A549 (cell line): ENCODE results near the gene ZFYVE28. TPM values are rescaled to one million over a fixed set of nuclear protein-coding genes. Genes with fewer than 3 reads are reported as not detected.

Source experiments
- ATAC-seq, 2 experiments: fragments of 200-7000 bp in 1 of 2; fragments of >200 bp in 1 of 2; cut with Nextera tagmentation in 1 of 2; cut with Tn5 transposase in 1 of 2; 3 replicates each; pipeline versions ENCODE4 v1.8.0 to v1.9.1; 2018 to 2020; ENCODE audit warnings: mild to moderate bottlenecking in 1 of 2, moderate library complexity in 1 of 2
- CTCF ChIA-PET: fragments of 300-600 bp; sonication (Branson Sonifier 250); formaldehyde crosslinking; extraction: SDS; loops from one replicate; lab custom pipeline; 2021; ENCODE audit warnings: antibody characterized with exemption, inconsistent platforms; lab: Yijun Ruan, JAX
- POLR2A ChIA-PET: fragments of 350-600 bp; formaldehyde crosslinking; extraction: SDS; loops from one replicate; lab custom pipeline; 2021; ENCODE audit warnings: antibody characterized with exemption, inconsistent platforms; lab: Yijun Ruan, JAX
- DNase-seq, 2 experiments: peaks; one replicate each; pipeline versions ENCODE4 v3.0.0 to v3.0.0-alpha.2; 2011 to 2016; ENCODE audit warnings: low read depth in 1 of 2, low spot score in 1 of 2
- FAIRE-seq: peaks from 2 replicates; lab custom pipeline; 2011; peaks lifted over from hg19 to GRCh38; lab: Jason Lieb, UNC
- H3K27ac ChIP-seq, 2 experiments: fragments of >200 bp; sonication (Bioruptor Twin); formaldehyde crosslinking; 3 replicates each; pipeline ENCODE4 v1.5.1; 2016 to 2017
- H3K4me1 ChIP-seq: fragments of >200 bp; sonication (Bioruptor Twin); formaldehyde crosslinking; 3 replicates; pipeline ENCODE4 v1.6.1; 2016
- H3K4me2 ChIP-seq: fragments of >200 bp; sonication (Bioruptor Twin); formaldehyde crosslinking; 3 replicates; pipeline ENCODE4 v1.6.1; 2016
- H3K4me3 ChIP-seq: fragments of >200 bp; sonication (Bioruptor Twin); formaldehyde crosslinking; 3 replicates; pipeline ENCODE4 v1.5.1; 2016
- H3K9me3 ChIP-seq: fragments of >200 bp; sonication (Bioruptor Twin); formaldehyde crosslinking; 3 replicates; pipeline ENCODE4 v1.6.1; 2016
- E2F6 ChIP-seq: IDR thresholded peaks from 2 replicates; pipeline ENCODE4 v1.6.1; 2012; ENCODE audit warnings: low read depth, borderline replicate concordance
- EHF ChIP-seq: fragments of 250-450 bp; sonication (Bioruptor Pico); IDR thresholded peaks from 2 replicates; pipeline ENCODE4 v1.5.0; 2020; ENCODE audit warnings: mild to moderate bottlenecking
- ESRRA ChIP-seq: fragments of 150-350 bp; IDR thresholded peaks from 2 replicates; pipeline ENCODE4 v1.6.1; 2014; ENCODE audit warnings: mild to moderate bottlenecking, low read length, borderline replicate concordance
- GATA3 ChIP-seq: IDR thresholded peaks from 2 replicates; pipeline ENCODE4 v1.6.1; 2012; ENCODE audit warnings: borderline replicate concordance
- HES2 ChIP-seq: fragments of >200 bp; sonication (Bioruptor Twin); formaldehyde crosslinking; IDR thresholded peaks from 2 replicates; pipeline ENCODE4 v1.6.1; 2016
- JUN ChIP-seq, 2 experiments: fragments of >200 bp; sonication (Bioruptor Twin); formaldehyde crosslinking; IDR thresholded peaks; 2 replicates in 1 of 2; 3 replicates in 1 of 2; pipeline ENCODE4 v1.6.1; 2016 to 2017
- JUNB ChIP-seq: fragments of >200 bp; sonication (Bioruptor Twin); formaldehyde crosslinking; IDR thresholded peaks from 2 replicates; pipeline ENCODE4 v1.6.1; 2016
- KDM1A ChIP-seq: fragments of 200-600 bp; sonication (generic); IDR thresholded peaks from 2 replicates; pipeline ENCODE4 v1.6.1; 2016; ENCODE audit warnings: low read depth, mild to moderate bottlenecking
- MAFK ChIP-seq: fragments of 450-650 bp; IDR thresholded peaks from 2 replicates; pipeline ENCODE4 v1.6.1; 2014; ENCODE audit not compliant: partially characterized antibody
- MAX ChIP-seq: IDR thresholded peaks from 2 replicates; pipeline ENCODE4 v1.6.1; 2012
- MYC ChIP-seq: IDR thresholded peaks from 2 replicates; pipeline ENCODE4 v1.6.1; 2012; ENCODE audit warnings: mild to moderate bottlenecking, inconsistent platforms, low read length, improper control_type of control experiment, borderline replicate concordance
- NFE2L2 ChIP-seq: fragments of 150-350 bp; conservative IDR thresholded peaks from 2 replicates; pipeline ENCODE4 v1.6.1; 2014; ENCODE audit warnings: low read length
- NR3C1 ChIP-seq: fragments of >200 bp; sonication (Bioruptor Twin); formaldehyde crosslinking; IDR thresholded peaks from 3 replicates; pipeline ENCODE4 v1.6.1; 2017
- PBX3 ChIP-seq: IDR thresholded peaks from 2 replicates; pipeline ENCODE4 v1.6.1; 2012
- RAD21 ChIP-seq, 2 experiments: fragments of >200 bp in 1 of 2; sonication (Bioruptor Twin) in 1 of 2; formaldehyde crosslinking in 1 of 2; IDR thresholded peaks in 1 of 2; conservative IDR thresholded peaks in 1 of 2; 2 replicates in 1 of 2; 3 replicates in 1 of 2; pipeline ENCODE4 v1.6.1; 2012 to 2018; ENCODE audit warnings: inconsistent platforms in 1 of 2
- REST ChIP-seq: fragments of 200-600 bp; sonication (generic); IDR thresholded peaks from 2 replicates; pipeline ENCODE4 v1.6.1; 2016; ENCODE audit warnings: antibody characterized with exemption, mild to moderate bottlenecking, moderate library complexity
- RNF2 ChIP-seq: fragments of 200-600 bp; sonication (generic); IDR thresholded peaks from 2 replicates; pipeline ENCODE4 v1.6.1; 2016; ENCODE audit warnings: low read depth, mild to moderate bottlenecking, antibody characterized with exemption, moderate library complexity, borderline replicate concordance
- SREBF2 ChIP-seq: fragments of 450-650 bp; IDR thresholded peaks from 2 replicates; pipeline ENCODE4 v1.6.1; 2014; ENCODE audit warnings: mild to moderate bottlenecking, moderate library complexity
- ZFP36 ChIP-seq: fragments of 450-650 bp; IDR thresholded peaks from 2 replicates; pipeline ENCODE4 v1.6.1; 2014; ENCODE audit warnings: borderline replicate concordance; ENCODE audit not compliant: partially characterized antibody
- ZNF302 ChIP-seq: fragments of 250-450 bp; sonication (Bioruptor Pico); IDR thresholded peaks from 2 replicates; pipeline ENCODE4 v1.9.0; 2021; ENCODE audit warnings: inconsistent platforms, mild to moderate bottlenecking, moderate library complexity
- WGBS: methylation state at CpG from one replicate; pipeline ENCODE4 v1.1.6; 2017; ENCODE audit errors: missing lambda C conversion rate; 5-methylcytosine and 5-hydroxymethylcytosine counted together
- polyA plus RNA-seq, 4 experiments: library from polyadenylated mRNA; depleted of rRNA in 3 of 4; stranded (reverse); fragments of >200 nt; fragmentation: RNase III in 1 of 4; extraction: RNeasy Plus Mini Kit Qiagen cat#74134 plus additional on column Dnase treatment in 1 of 4; gene quantifications; 2 replicates in 3 of 4; 3 replicates in 1 of 4; pipeline ENCODE4 v1.2.3, GENCODE V29; 2011 to 2017

ZFYVE28 gene
- polyA plus RNA-seq, 2 of the 4 experiments (the other 2 are of a cell fraction): 2.1 to 2.3 TPM

GRCh38 chr4:2327579-2327978 is 90.9 kb downstream of the ZFYVE28 start:
- Histone ChIP-seq H3K4me2 (no peak overlapping the region), H3K4me1 (peaks cover 14% of the 10 kb centered on the region), H3K27ac (no peak overlapping the region), H3K4me3 (no peak overlapping the region), H3K9me3 (peaks cover 12% of the 10 kb centered on the region; the same call in 2 of the 3 replicates)
- POLR2A ChIA-PET: no interaction called here
- CTCF ChIA-PET: no interaction called here
- ATAC-seq: no peak
- no peak for FAIRE-seq
- no peak for TF ChIP-seq NR3C1
- no peak for TF ChIP-seq RNF2
- no peak for TF ChIP-seq MAX
- no peak for TF ChIP-seq JUNB
- no peak for TF ChIP-seq JUN (IDR thresholded peaks at IDR 0.05)
- TF ChIP-seq MAFK: no peak
- TF ChIP-seq PBX3: no peak
- TF ChIP-seq HES2: no peak
- no peak for TF ChIP-seq ZNF302 (CRISPR knock-in tag)
- TF ChIP-seq E2F6: no peak
- TF ChIP-seq NFE2L2: no peak
- no peak for TF ChIP-seq KDM1A
- DNase-seq: no peak

- no peak for TF ChIP-seq MAFK
- no peak for TF ChIP-seq MYC
- no peak for TF ChIP-seq HES2
- no peak for TF ChIP-seq EHF (CRISPR knock-in tag)
- no peak for TF ChIP-seq SREBF2
- TF ChIP-seq RAD21 (conservative IDR thresholded peaks at IDR 0.05 in 1 of 2, IDR thresholded peaks at IDR 0.05 in 1 of 2): no peak
- no peak for TF ChIP-seq GATA3
- TF ChIP-seq JUN (IDR thresholded peaks at IDR 0.05): no peak
- TF ChIP-seq ZFP36: no peak
- TF ChIP-seq REST: no peak
- TF ChIP-seq ESRRA: no peak
- H3K9me3 ChIP-seq: peaks cover 12% of the 10 kb centered on the region; the same call in 2 of the 3 replicates
- no peak overlapping the region for H3K4me2 ChIP-seq
- peaks cover 4% of the 10 kb centered on the region; the same call in 2 of the 3 replicates for H3K4me1 ChIP-seq
- no peak overlapping the region for H3K4me3 ChIP-seq
- FAIRE-seq (no peak), ATAC-seq (no peak), DNase-seq (no peak)
- H3K27ac ChIP-seq: no peak overlapping the region
- ChIA-PET POLR2A (no interaction called here), CTCF (no interaction called here)
- 81% methylated on average over 1 of the region's 1 CpG for WGBS
Measured at GRCh38 chr4:2324891-2325290, 93.6 kb downstream of the ZFYVE28 start.
